EH (cell line): Measurements from ENCODE around the gene FRAS1.
A peak's percentile ranks its signal among the peaks of the same experiment; 100 is the strongest.

Source experiments
- DNase-seq: peaks from one replicate; pipeline ENCODE4 v3.0.0-alpha.2; 2015; ENCODE audit warnings: low read depth

Gene FRAS1

GRCh38 chr4:78584863-78585547, 527.9 kb downstream of the FRAS1 start:
- peak; percentile 42 for DNase-seq

GRCh38 chr4:78585633-78586032, 528.5 kb downstream of the FRAS1 start:
- peak; percentile 43 for DNase-seq

GRCh38 chr4:78588894-78589545, 531.9 kb downstream of the FRAS1 start:
- peak; percentile 25 for DNase-seq

GRCh38 chr4:78591404-78591803, 534.3 kb downstream of the FRAS1 start:
- DNase-seq, result no peak

- DNase-seq, result no peak
These were observed 535.1 kb downstream of the FRAS1 start for GRCh38 chr4:78592088-78592783.
